PFSK-1 (cell line): ENCODE results near the gene RDM1. TPM values are rescaled to one million over a fixed set of nuclear protein-coding genes. Genes with fewer than 3 reads are reported as not detected.

Experiments used
- FOXP2 ChIP-seq: optimal IDR thresholded peaks from 2 replicates; pipeline ENCODE3; 2011; ENCODE audit warnings: borderline replicate concordance, control low read depth, inconsistent platforms; ENCODE audit not compliant: insufficient read depth; ENCODE audit errors: extremely low read length, extremely low read depth
- POLR2AphosphoS5 ChIP-seq: IDR thresholded peaks from 2 replicates; pipeline ENCODE4 v1.6.1; 2012; ENCODE audit warnings: low read depth, mild to moderate bottlenecking, control low read depth, low read length, moderate library complexity
- SIN3A ChIP-seq: IDR thresholded peaks from 2 replicates; pipeline ENCODE4 v1.6.1; 2012; ENCODE audit warnings: mild to moderate bottlenecking, low read length, moderate library complexity, borderline replicate concordance; ENCODE audit not compliant: insufficient read depth
- TAF1 ChIP-seq: IDR thresholded peaks from 2 replicates; pipeline ENCODE4 v1.6.1; 2012; ENCODE audit warnings: low read length, control low read depth, borderline replicate concordance; ENCODE audit not compliant: insufficient read depth
- polyA plus RNA-seq: library from polyadenylated mRNA; unstranded; fragments of >200 nt; gene quantifications from one replicate; pipeline ENCODE4 v1.2.1, GENCODE V29; 2012; ENCODE audit warnings: low read depth, missing spikeins; ENCODE audit not compliant: insufficient read length
- TF ChIP-seq, protein P1 (sequence below), 2 experiments: IDR thresholded peaks; 2 replicates each; pipeline versions ENCODE4 v1.6.1 to v1.8.0; 2011 to 2012; ENCODE audit warnings: low read depth in 2 of 2, low read length in 2 of 2, control low read depth in 1 of 2, inconsistent platforms in 1 of 2, mild to moderate bottlenecking in 1 of 2, moderate library complexity in 1 of 2; ENCODE audit not compliant: insufficient read depth in 1 of 2

Gene RDM1, protein sequence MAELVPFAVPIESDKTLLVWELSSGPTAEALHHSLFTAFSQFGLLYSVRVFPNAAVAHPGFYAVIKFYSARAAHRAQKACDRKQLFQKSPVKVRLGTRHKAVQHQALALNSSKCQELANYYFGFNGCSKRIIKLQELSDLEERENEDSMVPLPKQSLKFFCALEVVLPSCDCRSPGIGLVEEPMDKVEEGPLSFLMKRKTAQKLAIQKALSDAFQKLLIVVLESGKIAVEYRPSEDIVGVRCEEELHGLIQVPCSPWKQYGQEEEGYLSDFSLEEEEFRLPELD
- 0.82 TPM for polyA plus RNA-seq

DNA sequence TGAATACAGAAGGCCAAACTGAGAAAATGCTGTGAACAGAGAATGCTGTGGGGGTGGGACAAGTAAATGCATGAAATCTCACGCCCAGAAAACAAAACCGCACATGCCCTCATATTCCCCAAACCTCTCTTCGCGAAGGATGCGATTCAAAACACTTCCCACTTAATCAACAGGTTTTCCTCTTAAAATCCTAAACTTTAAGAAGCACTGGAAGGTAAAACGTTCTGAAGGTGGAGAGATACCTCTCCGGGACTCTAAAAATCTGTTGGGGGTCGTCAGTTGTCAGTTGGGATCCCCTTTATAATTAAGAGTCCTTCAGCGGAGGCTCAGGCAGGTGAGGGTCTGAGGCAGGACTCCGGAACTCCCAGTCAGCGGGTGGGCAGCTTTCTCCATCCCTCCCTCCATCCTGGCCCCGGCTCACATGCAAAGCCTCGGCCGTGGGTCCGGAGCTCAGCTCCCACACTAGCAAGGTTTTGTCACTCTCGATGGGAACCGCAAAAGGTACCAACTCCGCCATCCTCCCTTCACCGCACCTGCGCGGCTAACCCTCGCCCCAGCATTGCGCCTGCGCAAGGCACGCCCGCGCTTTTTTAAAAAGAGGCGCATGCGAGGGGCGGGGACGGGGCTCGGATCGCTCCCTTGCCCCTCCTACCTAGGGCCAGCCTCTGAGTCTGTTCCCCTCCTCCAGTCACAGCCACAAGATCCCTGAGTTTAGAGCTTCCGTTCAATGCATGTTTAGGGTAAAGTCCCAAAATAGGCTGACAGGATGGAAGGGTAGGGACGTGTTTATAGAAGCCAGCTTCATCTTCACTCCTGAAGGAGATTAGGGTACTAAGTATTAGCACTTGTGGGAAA is at the start of gene RDM1:
RDM1 (minus strand) TSS at position 563 of the 855 bp plus-strand sequence; CDS start at position 517, 46 bp downstream.
- TF ChIP-seq POLR2AphosphoS5 = peak; percentile 64
- no peak for TF ChIP-seq TAF1

DNA sequence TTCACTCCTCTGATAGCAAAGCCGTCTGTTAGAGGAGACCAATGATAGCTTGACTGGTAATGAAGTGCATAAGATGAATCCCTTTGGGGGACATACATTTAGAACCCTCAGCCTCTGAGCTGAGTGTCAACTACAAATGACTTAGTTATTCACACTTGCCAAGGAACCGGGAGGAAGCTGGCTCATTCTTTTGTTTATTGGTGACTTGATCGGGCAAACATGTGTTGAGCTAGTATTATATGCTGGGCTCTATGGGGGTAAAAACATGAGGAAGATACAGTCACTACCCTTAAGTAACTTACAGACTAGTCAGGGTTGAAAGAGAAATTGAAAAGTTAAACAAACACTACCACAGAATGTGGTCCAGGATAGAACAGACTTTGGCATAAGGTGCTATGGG is 47.8 kb upstream of the RDM1 start:
- no peak for TF ChIP-seq SIN3A
- TF ChIP-seq FOXP2 = no peak
- no peak for TF ChIP-seq POLR2AphosphoS5
- TF ChIP-seq, protein P1, sequence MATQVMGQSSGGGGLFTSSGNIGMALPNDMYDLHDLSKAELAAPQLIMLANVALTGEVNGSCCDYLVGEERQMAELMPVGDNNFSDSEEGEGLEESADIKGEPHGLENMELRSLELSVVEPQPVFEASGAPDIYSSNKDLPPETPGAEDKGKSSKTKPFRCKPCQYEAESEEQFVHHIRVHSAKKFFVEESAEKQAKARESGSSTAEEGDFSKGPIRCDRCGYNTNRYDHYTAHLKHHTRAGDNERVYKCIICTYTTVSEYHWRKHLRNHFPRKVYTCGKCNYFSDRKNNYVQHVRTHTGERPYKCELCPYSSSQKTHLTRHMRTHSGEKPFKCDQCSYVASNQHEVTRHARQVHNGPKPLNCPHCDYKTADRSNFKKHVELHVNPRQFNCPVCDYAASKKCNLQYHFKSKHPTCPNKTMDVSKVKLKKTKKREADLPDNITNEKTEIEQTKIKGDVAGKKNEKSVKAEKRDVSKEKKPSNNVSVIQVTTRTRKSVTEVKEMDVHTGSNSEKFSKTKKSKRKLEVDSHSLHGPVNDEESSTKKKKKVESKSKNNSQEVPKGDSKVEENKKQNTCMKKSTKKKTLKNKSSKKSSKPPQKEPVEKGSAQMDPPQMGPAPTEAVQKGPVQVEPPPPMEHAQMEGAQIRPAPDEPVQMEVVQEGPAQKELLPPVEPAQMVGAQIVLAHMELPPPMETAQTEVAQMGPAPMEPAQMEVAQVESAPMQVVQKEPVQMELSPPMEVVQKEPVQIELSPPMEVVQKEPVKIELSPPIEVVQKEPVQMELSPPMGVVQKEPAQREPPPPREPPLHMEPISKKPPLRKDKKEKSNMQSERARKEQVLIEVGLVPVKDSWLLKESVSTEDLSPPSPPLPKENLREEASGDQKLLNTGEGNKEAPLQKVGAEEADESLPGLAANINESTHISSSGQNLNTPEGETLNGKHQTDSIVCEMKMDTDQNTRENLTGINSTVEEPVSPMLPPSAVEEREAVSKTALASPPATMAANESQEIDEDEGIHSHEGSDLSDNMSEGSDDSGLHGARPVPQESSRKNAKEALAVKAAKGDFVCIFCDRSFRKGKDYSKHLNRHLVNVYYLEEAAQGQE (IDR thresholded peaks at IDR 0.05; ENCODE audit: insufficient read depth in 1 of 2, low read depth in 2 of 2, low read length in 2 of 2) = no peak
- no peak for TF ChIP-seq TAF1

DNA sequence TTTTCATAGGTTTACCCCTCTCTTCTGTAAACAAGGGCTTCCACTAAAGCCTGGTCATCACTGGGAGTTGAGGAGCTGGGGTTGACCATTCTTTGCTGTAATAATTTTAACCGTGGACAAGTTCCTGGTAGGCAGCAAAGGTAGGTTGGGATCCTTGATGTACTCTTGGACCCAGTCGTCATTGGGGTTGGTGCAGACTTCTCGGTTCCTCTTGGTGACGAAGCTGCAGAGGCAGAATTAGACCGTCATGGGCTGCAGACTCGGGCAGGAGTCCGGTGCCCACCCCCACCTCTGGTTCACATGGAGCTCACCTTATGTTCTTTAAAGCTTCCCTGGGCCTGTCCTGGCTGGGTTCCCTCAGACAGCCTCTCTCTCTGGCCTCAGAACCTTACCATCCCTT is 46.9 kb upstream of the RDM1 start:
- no peak for TF ChIP-seq FOXP2
- TF ChIP-seq, protein P1 (IDR thresholded peaks at IDR 0.05; ENCODE audit: insufficient read depth in 1 of 2, low read depth in 2 of 2, low read length in 2 of 2) = no peak
- no peak for TF ChIP-seq SIN3A
- no peak for TF ChIP-seq POLR2AphosphoS5
- no peak for TF ChIP-seq TAF1

DNA sequence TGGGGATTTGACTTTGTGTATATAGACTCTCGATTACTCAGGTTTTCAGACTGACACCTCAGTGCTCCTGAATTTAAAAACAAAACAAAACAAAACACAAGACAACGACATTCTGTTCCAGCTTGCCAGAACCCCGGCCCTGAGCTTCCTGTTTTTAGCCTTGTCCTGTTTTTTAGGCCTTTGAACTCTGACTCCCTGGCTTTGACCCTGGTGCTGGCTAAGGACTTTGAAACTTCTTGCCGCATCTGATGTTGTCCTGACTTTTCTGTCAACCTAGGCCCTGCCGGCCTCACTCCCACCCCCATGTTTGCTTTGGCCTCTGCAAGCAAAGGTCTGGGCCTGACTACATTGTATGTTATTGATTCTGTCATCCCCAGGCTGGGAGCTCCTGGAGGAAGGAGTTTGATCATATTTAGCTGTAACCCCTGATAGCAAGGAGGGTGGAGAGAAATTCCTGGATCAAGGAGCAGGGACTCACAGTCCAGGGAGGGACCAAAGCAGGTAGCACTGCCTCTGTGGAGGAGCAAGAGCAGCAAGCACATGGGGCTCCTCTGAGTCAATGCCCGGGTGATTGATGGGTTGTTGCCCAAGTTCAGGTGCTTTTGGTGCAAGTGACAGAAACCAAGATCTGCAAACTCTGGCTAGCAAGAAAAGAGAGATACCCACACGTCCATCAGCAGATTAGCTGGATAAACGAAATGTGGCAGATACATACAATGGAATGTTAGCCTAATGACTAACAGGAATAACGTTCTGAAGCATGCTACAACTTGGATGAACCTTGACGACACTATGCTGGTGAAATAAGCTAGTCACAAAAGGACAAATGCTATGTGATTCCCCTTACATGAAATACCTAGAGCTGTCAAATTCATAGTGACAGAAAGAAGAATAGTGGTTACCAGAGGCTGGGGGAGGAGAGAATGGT is 43.0 kb upstream of the RDM1 start:
- TF ChIP-seq POLR2AphosphoS5 = no peak
- TF ChIP-seq FOXP2 = no peak
- no peak for TF ChIP-seq SIN3A
- TF ChIP-seq TAF1 = no peak
- TF ChIP-seq, protein P1 (IDR thresholded peaks at IDR 0.05; ENCODE audit: insufficient read depth in 1 of 2, low read depth in 2 of 2, low read length in 2 of 2) = no peak

DNA sequence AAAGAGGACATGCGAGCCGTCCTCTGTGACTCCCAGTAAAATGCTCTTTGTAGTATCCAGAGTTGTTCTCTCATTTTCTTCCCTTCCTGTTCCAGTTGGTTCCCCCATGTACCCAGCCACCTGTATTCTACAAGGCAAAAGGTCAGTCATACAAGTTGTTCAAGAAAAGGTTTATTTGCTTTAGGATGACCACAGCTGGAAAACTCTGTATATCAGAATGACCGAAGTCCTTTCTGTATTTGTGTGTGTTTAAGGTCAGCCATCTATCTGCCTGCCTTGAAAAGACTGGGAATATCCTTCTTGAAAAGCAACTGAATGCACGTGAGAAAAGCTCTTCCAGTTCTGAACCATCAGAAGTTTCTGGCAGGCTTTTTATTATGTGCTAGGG is 42.4 kb upstream of the RDM1 start:
- TF ChIP-seq POLR2AphosphoS5 = no peak
